Pancreas (tissue), 10 donors: ENCODE results near the gene LIN7B. TPM values are rescaled to one million over a fixed set of nuclear protein-coding genes. Genes with fewer than 3 reads are reported as not detected.

Source experiments
- ATAC-seq, 4 donors: fragments of 200-7000 bp; cut with Tn5 transposase; one replicate each; pipeline versions ENCODE4 v1.8.0 to v1.9.1; 2020; ENCODE audit warnings: mild to moderate bottlenecking in 4 of 4, moderate library complexity in 4 of 4
- DNase-seq, 6 donors: peaks; one replicate each; pipeline ENCODE4 v3.0.0-alpha.2; 2020
- FAIRE-seq: peaks from 2 replicates; lab custom pipeline; 2012; peaks lifted over from hg19 to GRCh38; lab: Jason Lieb, UNC
- H3K27ac ChIP-seq, 4 donors: fragments of 200-600 bp; sonication (generic); 1 replicate in 3 of 4; 2 replicates in 1 of 4; pipeline versions ENCODE4 v1.5.0 to v1.8.0; 2020
- H3K27me3 ChIP-seq, 4 donors: fragments of 200-600 bp; one replicate each; pipeline ENCODE4 v1.8.0; 2021
- H3K36me3 ChIP-seq, 3 donors: fragments of 200-600 bp; sonication (generic) in 1 of 3; one replicate each; pipeline versions ENCODE4 v1.5.0 to v1.8.0; 2020 to 2021
- H3K4me1 ChIP-seq, 3 donors: fragments of 200-600 bp; one replicate each; pipeline ENCODE4 v1.8.0; 2021
- H3K4me3 ChIP-seq, 4 donors: fragments of 200-600 bp; sonication (generic) in 2 of 4; one replicate each; pipeline versions ENCODE4 v1.5.0 to v1.8.0; 2020 to 2021
- H3K9me3 ChIP-seq, 4 donors: fragments of 200-600 bp; one replicate each; pipeline ENCODE4 v1.8.0; 2021
- CTCF ChIP-seq, 4 donors: fragments of 200-600 bp; sonication (generic) in 3 of 4; IDR thresholded peaks; one replicate each; pipeline versions ENCODE4 v1.5.0 to v1.8.0; 2021; ENCODE audit warnings: antibody characterized with exemption in 4 of 4
- WGBS, 2 donors: extraction: QIAGEN DNeasy Blood & Tissue Kit; methylation state at CpG; one replicate each; pipeline ENCODE4 v1.1.7; 2013; 5-methylcytosine and 5-hydroxymethylcytosine counted together
- intact Hi-C, 3 donors: fragments of 100-400 bp; cut with DNase I; formaldehyde crosslinking; loops; one replicate each; pipeline versions ENCODE4 v1.11.1 to v1.14.2; 2022
- polyA plus RNA-seq, 2 donors: library from polyadenylated mRNA; stranded (reverse); fragments of 200-250 nt; gene quantifications; one replicate each; pipeline ENCODE4 v1.2.3, GENCODE V29; 2013
- total RNA-seq, 6 donors: library from RNA; stranded (reverse); fragmentation: NEBNext Ultra II Directional in 4 of 6; extraction: Animal tissue kit (Norgen Biotek cat#: 25700) in 4 of 6; gene quantifications; one replicate each; pipeline versions ENCODE4 v1.2.1 to v1.2.4, GENCODE V29; 2021 to 2023
- donor health status: healthy with polysubstance abuse.
- donor health status: DM: no; HTN: no; CAD: no; lungs with moderate emphysema.
- donor health status: DM: no; HTN: no; CAD: no.
- donor health status: control.
- donor health status: control.
- donor health status: Bipolar disorder and iron deficiency.
- donor health status: DM: yes; HTN: yes; CAD: no.
- donor health status: DM: no; HTN: no; CAD: no.
- donor health status: DM: no; HTN: no; CAD: no.
- donor health status: DM: yes; HTN: yes; CAD: no.

LIN7B gene
- total and polyA plus RNA-seq, 8 donors = 4.7 to 20.7 (median 5.7) TPM

- H3K36me3 ChIP-seq = peaks cover 3 to 65% (median 24%) of the 10 kb centered on the region in 3 donors
- no peak overlapping the region for H3K27ac ChIP-seq
- H3K27me3 ChIP-seq = no peaks in the 10 kb centered on the region
- intact Hi-C loops = loop anchor here in 1 of 3 donors (5.0 kb wide), 1 partner anchor 96 kb away; no protein-coding TSS in a partner anchor
- DNase-seq (no peak), FAIRE-seq (no peak), ATAC-seq (no peak)
- 91 to 94% methylated on average over 12 of the region's 12 CpGs for WGBS, 2 donors
- H3K4me1 ChIP-seq = no peaks in the 10 kb centered on the region
- no peak overlapping the region for H3K4me3 ChIP-seq
- no peaks in the 10 kb centered on the region for H3K9me3 ChIP-seq
- TF ChIP-seq CTCF (IDR thresholded peaks at IDR 0.05) = no peak
Measured at GRCh38 chr19:49101160-49101559, 13.0 kb upstream of the LIN7B start.

GRCh38 chr19:49102303-49102702 lies 11.9 kb upstream of the LIN7B start:
- peaks cover 3 to 70% (median 28%) of the 10 kb centered on the region in 3 donors for H3K36me3 ChIP-seq
- no peak for FAIRE-seq
- no peak for ATAC-seq
- no peak overlapping the region for H3K4me3 ChIP-seq
- no peaks in the 10 kb centered on the region for H3K27me3 ChIP-seq
- TF ChIP-seq CTCF (IDR thresholded peaks at IDR 0.05) = no peak
- no peak overlapping the region for H3K27ac ChIP-seq
- no peak for DNase-seq
- no peaks in the 10 kb centered on the region for H3K9me3 ChIP-seq
- H3K4me1 ChIP-seq = no peaks in the 10 kb centered on the region
- WGBS, 2 donors = 93 to 95% methylated on average over 12 of the region's 12 CpGs
- intact Hi-C loops = loop anchor here in 1 of 3 donors (5.0 kb wide), 1 partner anchor 95 kb away; no protein-coding TSS in a partner anchor

GRCh38 chr19:49103331-49104085 lies 10.7 kb upstream of the LIN7B start:
- H3K36me3 ChIP-seq = peaks cover 3 to 80% (median 27%) of the 10 kb centered on the region in 3 donors
- H3K9me3 ChIP-seq = no peaks in the 10 kb centered on the region
- intact Hi-C loops = loop anchor here in 1 of 3 donors (5.0 kb wide), 1 partner anchor 94 kb away; no protein-coding TSS in a partner anchor
- TF ChIP-seq CTCF (IDR thresholded peaks at IDR 0.05) = no peak
- no peaks in the 10 kb centered on the region for H3K27me3 ChIP-seq
- no peak overlapping the region for H3K4me3 ChIP-seq
- no peak overlapping the region for H3K27ac ChIP-seq
- 88 to 92% methylated on average over 30 to 33 of the region's 33 CpGs for WGBS, 2 donors
- FAIRE-seq (no peak), ATAC-seq (no peak), DNase-seq (no peak)
- no peaks in the 10 kb centered on the region for H3K4me1 ChIP-seq

GRCh38 chr19:49104229-49104864 lies 9.8 kb upstream of the LIN7B start:
- ATAC-seq (no peak), FAIRE-seq (no peak), DNase-seq (no peak)
- Histone ChIP-seq H3K4me3 (no peak overlapping the region), H3K4me1 (no peaks in the 10 kb centered on the region), H3K27ac (no peak overlapping the region), H3K36me3 (peaks cover 0 to 79% (median 25%) of the 10 kb centered on the region in 3 donors), H3K9me3 (no peaks in the 10 kb centered on the region), H3K27me3 (no peaks in the 10 kb centered on the region)
- TF ChIP-seq CTCF (IDR thresholded peaks at IDR 0.05) = no peak
- intact Hi-C loops = loop anchor here in 1 of 3 donors (5.0 kb wide), 1 partner anchor 93 kb away; no protein-coding TSS in a partner anchor
- WGBS, 2 donors = 85 to 89% methylated on average over 30 of the region's 30 CpGs
